H1 (cell line): ENCODE results near the gene GRID1. TPM values are rescaled to one million over a fixed set of nuclear protein-coding genes. Genes with fewer than 3 reads are reported as not detected.

Experiments used
- CTCF ChIA-PET: fragments of 300-600 bp; sonication (Branson Sonifier 250); formaldehyde crosslinking; loops from one replicate; lab custom pipeline; 2021; ENCODE audit not compliant: partially characterized antibody; lab: Charles Lee
- POLR2A ChIA-PET: fragments of 300-600 bp; sonication (Branson Sonifier 250); formaldehyde crosslinking; loops from one replicate; lab custom pipeline; 2021; ENCODE audit warnings: inconsistent platforms; ENCODE audit not compliant: partially characterized antibody; lab: Charles Lee
- DNase-seq, 2 experiments: peaks; one replicate each; pipeline versions ENCODE4 v3.0.0 to v3.0.0-alpha.2; 2010 to 2022; ENCODE audit warnings: low spot score in 2 of 2, low read depth in 1 of 2, mixed read lengths in 1 of 2
- FAIRE-seq: peaks from 2 replicates; lab custom pipeline; 2011; peaks lifted over from hg19 to GRCh38; lab: Jason Lieb, UNC
- H2AFZ ChIP-seq: 2 replicates; pipeline ENCODE4 v1.8.1; 2012; ENCODE audit warnings: low read length, inconsistent platforms
- H2AK5ac ChIP-seq: 2 replicates; pipeline ENCODE4 v1.6.1; 2013; ENCODE audit warnings: low read depth, low read length
- H2BK120ac ChIP-seq: replicated peaks from 2 replicates; pipeline ENCODE3; 2013; ENCODE audit warnings: low read depth, low read length, inconsistent platforms
- H2BK12ac ChIP-seq: 2 replicates; pipeline ENCODE4 v1.6.1; 2013; ENCODE audit warnings: low read depth, low read length
- H2BK15ac ChIP-seq: 2 replicates; pipeline ENCODE4 v1.6.1; 2013; ENCODE audit warnings: low read length
- H2BK20ac ChIP-seq: 2 replicates; pipeline ENCODE4 v1.6.1; 2013; ENCODE audit warnings: low read length
- H2BK5ac ChIP-seq: 2 replicates; pipeline ENCODE4 v1.6.1; 2013; ENCODE audit warnings: low read depth, low read length
- H3K14ac ChIP-seq: 2 replicates; pipeline ENCODE4 v1.6.1; 2013; ENCODE audit warnings: inconsistent platforms; ENCODE audit not compliant: insufficient read length
- H3K18ac ChIP-seq: 2 replicates; pipeline ENCODE4 v1.6.1; 2013; ENCODE audit warnings: low read length; ENCODE audit errors: extremely low read depth
- H3K23ac ChIP-seq: 2 replicates; pipeline ENCODE4 v1.6.1; 2013; ENCODE audit warnings: inconsistent platforms; ENCODE audit not compliant: insufficient read length
- H3K23me2 ChIP-seq: 2 replicates; pipeline ENCODE4 v1.6.1; 2013; ENCODE audit warnings: low read depth, low read length
- H3K27ac ChIP-seq: 2 replicates; pipeline ENCODE4 v1.6.1; 2011; ENCODE audit warnings: low read depth, low read length, inconsistent platforms
- H3K27me3 ChIP-seq, 4 experiments: replicated peaks in 1 of 4; 1 replicate in 1 of 4; 2 replicates in 3 of 4; pipeline versions ENCODE4 v1.6.1 to v1.8.1; 2011 to 2013; ENCODE audit warnings: low read length in 3 of 4, mild to moderate bottlenecking in 3 of 4, inconsistent platforms in 2 of 4, mixed read lengths in 2 of 4, moderate library complexity in 1 of 4; ENCODE audit not compliant: control insufficient read depth in 3 of 4, insufficient read depth in 3 of 4; ENCODE audit errors: extremely low read depth in 1 of 4
- H3K36me3 ChIP-seq, 4 experiments: 2 replicates each; pipeline versions ENCODE4 v1.6.1 to v1.8.1; 2011 to 2013; ENCODE audit warnings: mild to moderate bottlenecking in 4 of 4, low read length in 3 of 4, moderate library complexity in 2 of 4, control low read depth in 1 of 4, inconsistent platforms in 1 of 4; ENCODE audit not compliant: insufficient read depth in 4 of 4, control insufficient read depth in 2 of 4
- H3K4ac ChIP-seq: replicated peaks from 2 replicates; pipeline ENCODE3; 2013; ENCODE audit warnings: low read length, low read depth, mixed read lengths, inconsistent platforms; ENCODE audit not compliant: insufficient read length
- H3K4me1 ChIP-seq, 4 experiments: replicated peaks in 1 of 4; 1 replicate in 1 of 4; 2 replicates in 3 of 4; pipeline versions ENCODE4 v1.6.1 to v1.8.1; 2011 to 2013; ENCODE audit warnings: low read length in 3 of 4, inconsistent platforms in 2 of 4, mixed read lengths in 1 of 4; ENCODE audit not compliant: insufficient read depth in 4 of 4, control insufficient read depth in 3 of 4
- H3K4me2 ChIP-seq, 2 experiments: 2 replicates each; pipeline versions ENCODE4 v1.6.1 to v1.8.1; 2011 to 2013; ENCODE audit warnings: low read depth in 2 of 2, low read length in 2 of 2, control low read depth in 1 of 2, inconsistent platforms in 1 of 2, mild to moderate bottlenecking in 1 of 2; ENCODE audit not compliant: insufficient read depth in 1 of 2
- H3K4me3 ChIP-seq, 4 experiments: fragments of 200-600, 300-600 bp in 1 of 4; sonication (generic), shearing (Covaris generic), sonication (Bioruptor Twin) in 1 of 4; 2 replicates each; pipeline versions ENCODE4 v1.5.1 to v1.8.1; 2011 to 2016; ENCODE audit warnings: low read length in 4 of 4, low read depth in 3 of 4, control low read depth in 2 of 4, inconsistent platforms in 2 of 4, mild to moderate bottlenecking in 2 of 4, mixed read lengths in 1 of 4, moderate library complexity in 1 of 4; ENCODE audit not compliant: insufficient read depth in 2 of 4; ENCODE audit errors: extremely low read depth in 1 of 4
- H3K56ac ChIP-seq: replicated peaks from 2 replicates; pipeline ENCODE3; 2013; ENCODE audit warnings: low read depth, mild to moderate bottlenecking, mixed read lengths, low read length, inconsistent platforms; ENCODE audit not compliant: insufficient read length
- H3K79me1 ChIP-seq: 2 replicates; pipeline ENCODE4 v1.6.1; 2013; ENCODE audit warnings: low read depth, low read length, control low read depth
- H3K79me2 ChIP-seq, 2 experiments: 2 replicates each; pipeline versions ENCODE4 v1.6.1 to v1.8.1; 2012 to 2013; ENCODE audit warnings: low read length in 2 of 2, mild to moderate bottlenecking in 2 of 2, inconsistent platforms in 1 of 2; ENCODE audit not compliant: insufficient read depth in 2 of 2, control insufficient read depth in 1 of 2
- H3K9ac ChIP-seq, 4 experiments: replicated peaks in 1 of 4; 1 replicate in 1 of 4; 2 replicates in 3 of 4; pipeline versions ENCODE4 v1.6.1 to v1.8.1; 2011 to 2013; ENCODE audit warnings: low read depth in 3 of 4, low read length in 3 of 4, control low read depth in 2 of 4, mild to moderate bottlenecking in 2 of 4, moderate library complexity in 2 of 4, inconsistent platforms in 1 of 4; ENCODE audit errors: extremely low read depth in 1 of 4
- H3K9me3 ChIP-seq, 2 experiments: 2 replicates each; pipeline versions ENCODE4 v1.6.1 to v1.8.1; 2012 to 2013; ENCODE audit warnings: mild to moderate bottlenecking in 2 of 2, moderate library complexity in 2 of 2, control low read depth in 1 of 2, inconsistent platforms in 1 of 2, low read depth in 1 of 2, low read length in 1 of 2, mixed read lengths in 1 of 2; ENCODE audit not compliant: insufficient read depth in 2 of 2
- H4K20me1 ChIP-seq, 2 experiments: replicated peaks in 1 of 2; 2 replicates each; pipeline versions ENCODE3 to v1.8.1; 2011 to 2013; ENCODE audit warnings: inconsistent platforms in 2 of 2, low read length in 2 of 2, mild to moderate bottlenecking in 1 of 2; ENCODE audit not compliant: insufficient read depth in 2 of 2, control insufficient read depth in 1 of 2
- H4K5ac ChIP-seq: 2 replicates; pipeline ENCODE4 v1.6.1; 2013; ENCODE audit warnings: low read length, low read depth, mixed read lengths, inconsistent platforms; ENCODE audit not compliant: insufficient read length
- H4K8ac ChIP-seq: 2 replicates; pipeline ENCODE4 v1.8.0; 2013; ENCODE audit warnings: mild to moderate bottlenecking, moderate library complexity, low read length, inconsistent platforms; ENCODE audit not compliant: insufficient read depth; ENCODE audit errors: extremely low read depth
- H4K91ac ChIP-seq: replicated peaks from 2 replicates; pipeline ENCODE3; 2013; ENCODE audit warnings: low read length, mixed read lengths, inconsistent platforms; ENCODE audit not compliant: insufficient read length
- JUND ChIP-seq: IDR thresholded peaks from 2 replicates; pipeline ENCODE4 v1.6.1; 2011; ENCODE audit warnings: mild to moderate bottlenecking, improper control_type of control experiment, low read length
- SP2 ChIP-seq: IDR thresholded peaks from 2 replicates; pipeline ENCODE4 v1.6.1; 2012; ENCODE audit warnings: mild to moderate bottlenecking, low read length, inconsistent platforms
- WGBS, 2 experiments: shearing (Covaris generic) in 1 of 2; methylation state at CpG; one replicate each; pipeline versions ENCODE4 v1.1.6 to v1.1.7; 2013 to 2015; ENCODE audit warnings: low lambda C conversion rate in 2 of 2, mixed read lengths in 2 of 2, inconsistent platforms in 1 of 2, low coverage in 1 of 2, missing lambda C conversion rate in 1 of 2; ENCODE audit not compliant: insufficient replicate concordance in 2 of 2, insufficient coverage in 1 of 2, insufficient read length in 1 of 2; ENCODE audit errors: extremely low coverage in 1 of 2, missing lambda C conversion rate in 1 of 2; 5-methylcytosine and 5-hydroxymethylcytosine counted together
- polyA plus RNA-seq, 7 experiments: library from polyadenylated mRNA; depleted of rRNA in 3 of 7; stranded (reverse) in 5 of 7; unstranded in 2 of 7; fragments of >200 nt in 5 of 7; fragments of 200-250 nt in 2 of 7; gene quantifications; 1 replicate in 5 of 7; 2 replicates in 1 of 7; 4 replicates in 1 of 7; pipeline versions ENCODE4 v1.2.1 to v1.2.3, GENCODE V29; 2011 to 2013; ENCODE audit warnings: missing spikeins in 2 of 7, mixed read lengths in 2 of 7
- total RNA-seq: library from RNA; stranded (reverse); fragmentation: NEBNext Ultra II Directional; extraction: Animal tissue kit (Norgen Biotek cat#: 25700); gene quantifications from 2 replicates; pipeline ENCODE4 v1.2.1, GENCODE V29; 2021

The GRID1 gene
- total and polyA plus RNA-seq, 2 of the 8 experiments (the other 6 are each of a cell fraction or from before 2014, with no cell fraction given), result 0.22 to 0.30 TPM

GRCh38 chr10:85857791-85858190, 508.8 kb downstream of the GRID1 start:
- no peak overlapping the region for H2BK15ac ChIP-seq
- H2BK120ac ChIP-seq, result no peak overlapping the region
- H3K36me3 ChIP-seq, result no peaks in the 10 kb centered on the region
- no peak overlapping the region for H2BK12ac ChIP-seq
- DNase-seq (no peak), FAIRE-seq (no peak)
- 93% methylated on average over 3 of the region's 3 CpGs; no CpG with 5 or more reads in 1 of the 2 experiments for WGBS, 2 experiments
- no peak overlapping the region for H3K4me3 ChIP-seq
- no peak overlapping the region for H4K8ac ChIP-seq
- H3K79me1 ChIP-seq, result no peaks in the 10 kb centered on the region
- no peaks in the 10 kb centered on the region for H3K4me1 ChIP-seq
- H3K4ac ChIP-seq, result no peak overlapping the region
- no peaks in the 10 kb centered on the region for H3K9me3 ChIP-seq
- no peak overlapping the region for H4K91ac ChIP-seq
- H3K23me2 ChIP-seq, result peaks cover 2% of the 10 kb centered on the region; the same call in 1 of the 2 replicates
- H3K18ac ChIP-seq, result no peak overlapping the region
- CTCF ChIA-PET, result interaction anchor here (0.7 to 0.9 kb wide), 2 partner anchors 13 to 1865 kb away, joined by 3 to 4 read pairs; no protein-coding TSS in a partner anchor
- H3K79me2 ChIP-seq, result no peaks in the 10 kb centered on the region
- no peak overlapping the region for H2AFZ ChIP-seq
- no peak overlapping the region for H3K14ac ChIP-seq
- no peak overlapping the region for H3K4me2 ChIP-seq
- TF ChIP-seq JUND (no peak), SP2 (no peak)
- no peak overlapping the region for H2BK20ac ChIP-seq
- H3K23ac ChIP-seq, result no peak overlapping the region
- H2AK5ac ChIP-seq, result no peak overlapping the region
- peaks cover 0 to 1% of the 10 kb centered on the region in 2 experiments for H4K20me1 ChIP-seq
- H3K27me3 ChIP-seq, result no peaks in the 10 kb centered on the region; a peak in 1 of 7 replicates
- H4K5ac ChIP-seq, result no peak overlapping the region
- H3K27ac ChIP-seq, result no peak overlapping the region
- no peak overlapping the region for H3K9ac ChIP-seq
- POLR2A ChIA-PET, result no interaction called here
- no peak overlapping the region for H2BK5ac ChIP-seq
- H3K56ac ChIP-seq, result no peak overlapping the region
